Pancreas (tissue), 10 donors: ENCODE measurements around the gene PRR5. TPM values are rescaled to one million over a fixed set of nuclear protein-coding genes. Genes with fewer than 3 reads are reported as not detected.

Experiments used
- ATAC-seq, 4 donors: fragments of 200-7000 bp; cut with Tn5 transposase; one replicate each; pipeline versions ENCODE4 v1.8.0 to v1.9.1; 2020; ENCODE audit warnings: mild to moderate bottlenecking in 4 of 4, moderate library complexity in 4 of 4
- DNase-seq, 6 donors: peaks; one replicate each; pipeline ENCODE4 v3.0.0-alpha.2; 2020
- FAIRE-seq: peaks from 2 replicates; lab custom pipeline; 2012; peaks lifted over from hg19 to GRCh38; lab: Jason Lieb, UNC
- H3K27ac ChIP-seq, 4 donors: fragments of 200-600 bp; sonication (generic); 1 replicate in 3 of 4; 2 replicates in 1 of 4; pipeline versions ENCODE4 v1.5.0 to v1.8.0; 2020
- H3K27me3 ChIP-seq, 4 donors: fragments of 200-600 bp; one replicate each; pipeline ENCODE4 v1.8.0; 2021
- H3K36me3 ChIP-seq, 3 donors: fragments of 200-600 bp; sonication (generic) in 1 of 3; one replicate each; pipeline versions ENCODE4 v1.5.0 to v1.8.0; 2020 to 2021
- H3K4me1 ChIP-seq, 3 donors: fragments of 200-600 bp; one replicate each; pipeline ENCODE4 v1.8.0; 2021
- H3K4me3 ChIP-seq, 4 donors: fragments of 200-600 bp; sonication (generic) in 2 of 4; one replicate each; pipeline versions ENCODE4 v1.5.0 to v1.8.0; 2020 to 2021
- H3K9me3 ChIP-seq, 4 donors: fragments of 200-600 bp; one replicate each; pipeline ENCODE4 v1.8.0; 2021
- WGBS, 2 donors: extraction: QIAGEN DNeasy Blood & Tissue Kit; methylation state at CpG; one replicate each; pipeline ENCODE4 v1.1.7; 2013; 5-methylcytosine and 5-hydroxymethylcytosine counted together
- intact Hi-C, 3 donors: fragments of 100-400 bp; cut with DNase I; formaldehyde crosslinking; loops; one replicate each; pipeline versions ENCODE4 v1.11.1 to v1.14.2; 2022
- polyA plus RNA-seq, 2 donors: library from polyadenylated mRNA; stranded (reverse); fragments of 200-250 nt; gene quantifications; one replicate each; pipeline ENCODE4 v1.2.3, GENCODE V29; 2013
- total RNA-seq, 6 donors: library from RNA; stranded (reverse); fragmentation: NEBNext Ultra II Directional in 4 of 6; extraction: Animal tissue kit (Norgen Biotek cat#: 25700) in 4 of 6; gene quantifications; one replicate each; pipeline versions ENCODE4 v1.2.1 to v1.2.4, GENCODE V29; 2021 to 2023
- TF ChIP-seq, protein P1 (sequence below), 4 donors: fragments of 200-600 bp; sonication (generic) in 3 of 4; IDR thresholded peaks; one replicate each; pipeline versions ENCODE4 v1.5.0 to v1.8.0; 2021; ENCODE audit warnings: antibody characterized with exemption in 4 of 4
- donor health status: healthy with polysubstance abuse.
- donor health status: DM: no; HTN: no; CAD: no; lungs with moderate emphysema.
- donor health status: DM: no; HTN: no; CAD: no.
- donor health status: control.
- donor health status: control.
- donor health status: Bipolar disorder and iron deficiency.
- donor health status: DM: yes; HTN: yes; CAD: no.
- donor health status: DM: no; HTN: no; CAD: no.
- donor health status: DM: no; HTN: no; CAD: no.
- donor health status: DM: yes; HTN: yes; CAD: no.

PRR5 gene
- total and polyA plus RNA-seq, 8 donors = 7.0 to 23.0 (median 10.1) TPM

DNA sequence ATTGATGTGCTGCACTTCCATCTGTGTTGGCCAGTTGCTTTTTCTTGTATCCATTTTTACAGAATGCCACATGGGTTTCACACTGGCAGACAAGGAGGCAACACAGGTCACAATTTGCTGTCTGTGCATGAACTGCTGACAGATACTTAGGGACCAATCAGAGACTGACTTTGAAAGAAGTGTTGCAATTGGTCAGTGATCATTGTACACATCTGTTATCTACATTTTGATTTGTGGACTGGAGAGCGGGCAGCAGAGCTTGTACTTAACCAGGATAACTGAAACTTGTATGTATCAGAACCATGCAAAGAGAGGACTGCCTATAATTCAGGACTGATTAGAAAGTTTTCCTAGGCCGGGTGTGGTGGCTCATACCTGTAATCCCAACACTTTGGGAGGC is 21.8 kb downstream of the PRR5 start:
- DNase-seq = no peak
- no peak overlapping the region for H3K27ac ChIP-seq
- H3K4me3 ChIP-seq = no peak overlapping the region
- H3K4me1 ChIP-seq = no peaks in the 10 kb centered on the region
- FAIRE-seq = no peak
- no peaks in the 10 kb centered on the region for H3K36me3 ChIP-seq
- ATAC-seq = no peak
- TF ChIP-seq, protein P1, sequence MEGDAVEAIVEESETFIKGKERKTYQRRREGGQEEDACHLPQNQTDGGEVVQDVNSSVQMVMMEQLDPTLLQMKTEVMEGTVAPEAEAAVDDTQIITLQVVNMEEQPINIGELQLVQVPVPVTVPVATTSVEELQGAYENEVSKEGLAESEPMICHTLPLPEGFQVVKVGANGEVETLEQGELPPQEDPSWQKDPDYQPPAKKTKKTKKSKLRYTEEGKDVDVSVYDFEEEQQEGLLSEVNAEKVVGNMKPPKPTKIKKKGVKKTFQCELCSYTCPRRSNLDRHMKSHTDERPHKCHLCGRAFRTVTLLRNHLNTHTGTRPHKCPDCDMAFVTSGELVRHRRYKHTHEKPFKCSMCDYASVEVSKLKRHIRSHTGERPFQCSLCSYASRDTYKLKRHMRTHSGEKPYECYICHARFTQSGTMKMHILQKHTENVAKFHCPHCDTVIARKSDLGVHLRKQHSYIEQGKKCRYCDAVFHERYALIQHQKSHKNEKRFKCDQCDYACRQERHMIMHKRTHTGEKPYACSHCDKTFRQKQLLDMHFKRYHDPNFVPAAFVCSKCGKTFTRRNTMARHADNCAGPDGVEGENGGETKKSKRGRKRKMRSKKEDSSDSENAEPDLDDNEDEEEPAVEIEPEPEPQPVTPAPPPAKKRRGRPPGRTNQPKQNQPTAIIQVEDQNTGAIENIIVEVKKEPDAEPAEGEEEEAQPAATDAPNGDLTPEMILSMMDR (IDR thresholded peaks at IDR 0.05) = no peak
- no peaks in the 10 kb centered on the region for H3K9me3 ChIP-seq
- 95 to 100% methylated on average over 2 of the region's 2 CpGs for WGBS, 2 donors
- intact Hi-C loops = no loop called here
- H3K27me3 ChIP-seq = no peaks in the 10 kb centered on the region

DNA sequence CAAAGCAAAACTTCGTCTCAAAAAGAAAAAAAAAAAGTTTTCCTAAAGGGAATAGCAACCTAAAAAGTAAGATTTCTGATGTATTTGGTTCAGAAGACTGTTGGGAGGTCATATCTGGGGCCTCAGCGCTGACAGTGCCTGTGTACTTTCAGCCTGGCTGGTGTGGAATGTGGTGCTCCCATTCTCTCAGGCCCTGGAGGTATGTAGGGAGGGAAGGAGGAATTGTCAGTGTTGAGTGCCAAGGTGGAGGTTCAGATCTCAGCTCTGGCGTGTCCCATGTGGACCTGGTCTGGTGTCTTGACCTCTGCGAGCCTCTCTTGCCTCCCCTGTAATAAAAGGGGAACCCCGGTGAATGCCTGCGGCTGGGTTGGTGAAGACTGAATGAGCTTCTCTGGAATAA is 22.4 kb downstream of the PRR5 start:
- intact Hi-C loops = no loop called here
- no peak for ATAC-seq
- WGBS, 2 donors = 88 to 92% methylated on average over 6 of the region's 6 CpGs
- Histone ChIP-seq H3K4me3 (no peak overlapping the region), H3K27me3 (no peaks in the 10 kb centered on the region), H3K9me3 (no peaks in the 10 kb centered on the region), H3K36me3 (peaks cover 0 to 1% (median 0%) of the 10 kb centered on the region in 3 donors), H3K27ac (no peak overlapping the region), H3K4me1 (no peaks in the 10 kb centered on the region)
- no peak for FAIRE-seq
- DNase-seq = no peak
- TF ChIP-seq, protein P1 (IDR thresholded peaks at IDR 0.05) = no peak

DNA sequence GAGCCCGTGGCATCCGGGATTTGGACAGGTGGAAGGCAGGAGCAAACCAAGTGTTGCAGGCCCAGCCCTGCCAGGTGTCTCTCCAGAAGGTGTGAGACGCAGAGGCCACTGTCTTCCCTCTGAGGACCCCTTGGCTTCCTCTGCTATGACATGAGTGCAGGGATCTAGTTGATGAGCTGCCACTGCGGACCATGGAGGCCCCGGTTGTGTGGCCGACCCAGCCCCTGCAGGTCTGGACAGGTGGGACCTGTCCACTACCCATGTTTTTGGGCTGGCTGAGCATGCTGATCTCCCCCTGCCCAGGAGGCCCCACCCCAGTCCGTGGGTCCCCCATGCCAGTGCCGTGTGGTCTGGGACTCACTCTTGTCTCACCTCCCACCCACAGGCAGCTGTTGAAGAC is 22.9 kb downstream of the PRR5 start:
- no peaks in the 10 kb centered on the region for H3K27me3 ChIP-seq
- ATAC-seq (no peak), DNase-seq (no peak), FAIRE-seq (no peak)
- intact Hi-C loops = no loop called here
- 86 to 90% methylated on average over 8 of the region's 8 CpGs for WGBS, 2 donors
- no peaks in the 10 kb centered on the region for H3K9me3 ChIP-seq
- no peak overlapping the region for H3K4me3 ChIP-seq
- TF ChIP-seq, protein P1 (IDR thresholded peaks at IDR 0.05) = no peak
- H3K4me1 ChIP-seq = no peaks in the 10 kb centered on the region
- peaks cover 0 to 3% (median 0%) of the 10 kb centered on the region in 3 donors for H3K36me3 ChIP-seq
- no peak overlapping the region for H3K27ac ChIP-seq

DNA sequence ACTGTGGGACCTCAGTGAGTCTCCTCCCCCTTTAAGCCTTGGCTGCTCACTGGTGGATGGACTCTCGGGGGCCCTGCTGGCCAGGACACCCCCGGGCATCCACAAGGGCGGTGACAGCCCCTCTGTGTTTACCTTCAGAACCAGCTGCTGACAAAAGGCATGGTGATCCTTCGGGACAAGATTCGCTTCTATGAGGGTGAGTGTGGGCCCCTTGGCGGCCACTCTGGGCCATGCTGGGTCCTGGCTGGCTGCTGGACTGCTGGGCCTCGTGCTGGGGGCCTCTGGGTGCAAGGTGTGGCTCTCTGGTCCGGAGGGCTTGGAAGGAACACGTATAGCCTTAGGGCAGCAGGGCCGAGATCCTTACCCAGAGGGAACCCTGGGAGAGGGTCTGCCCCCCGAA is 24.4 kb downstream of the PRR5 start:
- Histone ChIP-seq H3K36me3 (peaks cover 0 to 3% (median 0%) of the 10 kb centered on the region in 3 donors), H3K27ac (no peak overlapping the region), H3K9me3 (no peaks in the 10 kb centered on the region), H3K27me3 (no peaks in the 10 kb centered on the region), H3K4me3 (no peak overlapping the region), H3K4me1 (peaks cover 0 to 5% (median 0%) of the 10 kb centered on the region in 3 donors)
- FAIRE-seq = no peak
- no peak for DNase-seq
- ATAC-seq = no peak
- intact Hi-C loops = no loop called here
- TF ChIP-seq, protein P1 (IDR thresholded peaks at IDR 0.05) = no peak
- WGBS, 2 donors = 92 to 94% methylated on average over 11 of the region's 11 CpGs

DNA sequence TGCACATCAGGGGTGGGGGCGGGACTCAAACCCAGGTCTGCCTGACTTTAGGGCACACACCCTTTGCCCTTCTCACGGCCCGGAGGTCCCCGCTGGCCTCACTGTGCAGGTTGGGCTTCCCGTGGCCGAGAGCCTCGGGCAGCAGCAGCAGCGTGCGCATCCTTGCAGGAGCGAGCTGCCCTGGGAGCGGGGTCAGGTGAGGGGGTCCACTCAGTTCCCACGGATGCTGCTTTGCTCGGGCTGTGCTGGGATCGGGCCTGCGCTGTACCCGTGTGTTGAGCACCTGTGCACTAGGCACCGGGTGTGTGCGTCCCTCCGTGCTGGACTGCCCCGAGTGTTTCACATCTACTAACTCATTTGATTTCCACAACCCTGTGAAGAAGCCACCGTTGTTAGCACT is 25.1 kb downstream of the PRR5 start:
- H3K4me3 ChIP-seq = no peak overlapping the region
- FAIRE-seq = no peak
- H3K9me3 ChIP-seq = no peaks in the 10 kb centered on the region
- no peak for ATAC-seq
- intact Hi-C loops = no loop called here
- H3K27me3 ChIP-seq = no peaks in the 10 kb centered on the region
- H3K36me3 ChIP-seq = peaks cover 0 to 3% (median 0%) of the 10 kb centered on the region in 3 donors
- H3K27ac ChIP-seq = no peak overlapping the region
- WGBS, 2 donors = 95 to 97% methylated on average over 20 to 21 of the region's 21 CpGs
- H3K4me1 ChIP-seq = peaks cover 0 to 5% (median 0%) of the 10 kb centered on the region in 3 donors
- TF ChIP-seq, protein P1 (IDR thresholded peaks at IDR 0.05) = no peak
- DNase-seq = peak in 1 of 6 donors; percentile 51
